ENCODE measurements around the gene PRKCI. TPM values are rescaled to one million over a fixed set of nuclear protein-coding genes. Genes with fewer than 3 reads are reported as not detected.
"Not testable (repeated sequence)": the region's sequence is repeated elsewhere in the genome, so short reads cannot be mapped to it uniquely, and the experiment has no call there.

The PRKCI gene
- total RNA-seq, 1 donor from 2014 or later = 65.5 TPM

DNA sequence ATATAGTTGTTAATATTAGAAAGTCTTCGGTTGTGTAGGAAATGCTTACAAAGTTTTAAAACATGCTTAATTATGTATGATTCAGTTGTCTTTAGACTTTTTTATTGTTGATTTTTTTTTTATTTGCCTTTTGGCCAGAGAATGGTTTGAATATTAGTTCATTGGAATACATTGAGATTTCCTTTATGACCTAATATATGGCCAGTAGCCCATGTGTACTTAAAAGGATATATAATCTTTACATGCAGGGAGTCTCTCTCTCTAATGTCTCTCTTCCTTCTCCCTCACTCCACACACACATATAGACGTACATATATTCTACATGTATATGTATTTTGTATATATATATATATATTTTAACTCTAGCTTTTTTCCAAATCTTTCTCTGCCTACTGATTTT lies 68.0 kb downstream of the PRKCI start:
- DNase-seq (ENCODE audit: low spot score) = no peak

DNA sequence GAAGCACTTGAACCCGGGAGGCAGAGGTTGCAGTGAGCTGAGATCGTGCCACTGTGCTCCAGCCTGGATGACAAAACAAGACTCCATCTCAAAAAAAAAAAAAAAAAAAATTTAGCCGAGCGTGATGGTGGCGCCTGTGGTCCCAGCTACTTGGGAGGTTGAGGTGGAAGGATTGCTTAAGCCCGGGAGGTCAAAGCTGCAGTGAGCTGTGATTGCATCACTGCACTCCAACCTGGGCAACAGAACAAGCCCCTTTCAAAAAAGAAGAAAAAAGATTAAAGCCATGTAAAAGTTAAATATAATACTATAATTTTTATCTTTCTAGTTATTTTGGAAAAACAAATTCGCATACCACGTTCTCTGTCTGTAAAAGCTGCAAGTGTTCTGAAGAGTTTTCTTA lies 73.4 kb downstream of the PRKCI start:
- DNase-seq (ENCODE audit: low spot score) = no peak

DNA sequence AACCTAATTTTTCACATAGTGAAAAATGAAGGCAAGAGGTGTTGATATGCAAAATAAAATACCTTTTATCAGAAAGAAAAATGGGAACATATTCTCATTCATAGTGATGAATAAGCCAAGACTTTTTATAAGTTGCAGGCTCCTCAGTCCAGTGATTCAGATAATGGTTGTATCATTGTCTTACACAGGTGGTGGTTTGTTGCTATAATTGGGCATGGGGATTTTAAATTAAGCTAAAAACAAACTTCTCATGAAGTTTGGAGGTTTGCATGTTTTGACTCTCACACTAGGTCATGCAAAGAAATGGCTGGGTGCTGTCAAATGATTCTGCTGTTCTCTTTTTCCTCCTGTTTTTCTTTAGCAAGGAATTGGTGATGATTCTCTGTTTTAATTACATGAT lies 74.5 kb downstream of the PRKCI start:
- DNase-seq (ENCODE audit: low spot score) = no peak

DNA sequence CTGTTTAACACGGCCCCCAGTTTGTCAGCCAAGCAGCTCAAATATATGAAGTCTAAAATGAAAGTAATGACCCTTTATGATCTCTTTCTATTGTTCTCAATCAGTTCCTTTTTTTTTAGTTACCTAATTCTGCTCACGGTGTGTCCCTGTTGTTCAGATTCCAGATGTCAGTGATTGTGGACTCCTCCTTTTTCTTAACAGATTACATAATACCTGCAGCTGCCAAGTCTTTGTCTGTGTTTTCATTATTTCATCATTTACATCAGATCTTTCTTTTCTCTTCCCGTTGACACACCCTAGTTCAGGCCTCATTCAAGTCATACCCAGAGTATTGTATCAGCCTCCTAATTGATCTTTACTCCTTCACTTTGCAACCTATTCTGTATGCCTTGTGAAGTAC lies 79.2 kb downstream of the PRKCI start:
- no peak for DNase-seq (ENCODE audit: low spot score)

DNA sequence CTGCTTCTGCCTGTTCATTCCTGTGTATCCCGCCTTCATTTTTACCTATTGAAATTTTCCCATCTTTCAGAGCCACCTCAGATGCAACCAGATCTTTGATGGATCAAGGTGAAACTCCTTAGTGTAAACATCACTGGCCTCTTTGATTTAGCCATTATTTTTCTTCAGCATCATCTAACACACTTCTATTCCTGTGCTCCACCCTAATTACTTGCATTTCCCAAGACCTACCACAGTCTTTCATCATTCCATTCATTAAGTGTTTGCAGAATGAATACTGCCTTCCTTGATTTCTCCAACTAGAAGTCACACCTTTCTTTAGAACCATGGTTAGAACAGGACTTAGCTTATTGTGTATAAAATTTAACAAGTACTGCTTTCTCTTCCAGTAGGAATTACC lies 79.8 kb downstream of the PRKCI start:
- no peak for DNase-seq (ENCODE audit: low spot score)

DNA sequence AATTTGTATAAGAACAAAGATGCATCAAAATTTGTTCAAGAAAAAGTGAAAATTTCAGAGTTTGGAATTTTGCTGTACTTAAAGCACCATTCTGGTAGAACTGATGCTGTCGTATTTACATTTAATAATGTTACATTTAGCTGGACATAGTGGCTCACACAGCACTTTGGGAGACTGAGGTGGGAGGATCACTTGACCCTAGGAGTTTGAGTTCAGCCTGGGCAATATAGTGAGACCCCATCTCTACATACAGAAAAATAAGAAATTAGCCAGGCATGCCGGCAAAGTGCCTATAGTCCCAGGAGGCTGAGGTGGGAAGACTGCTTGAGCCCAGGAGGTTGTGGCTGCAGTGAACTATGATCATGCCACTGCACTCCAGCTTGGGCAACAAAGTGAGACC lies 83.8 kb downstream of the PRKCI start:
- no peak for DNase-seq (ENCODE audit: low spot score)

DNA sequence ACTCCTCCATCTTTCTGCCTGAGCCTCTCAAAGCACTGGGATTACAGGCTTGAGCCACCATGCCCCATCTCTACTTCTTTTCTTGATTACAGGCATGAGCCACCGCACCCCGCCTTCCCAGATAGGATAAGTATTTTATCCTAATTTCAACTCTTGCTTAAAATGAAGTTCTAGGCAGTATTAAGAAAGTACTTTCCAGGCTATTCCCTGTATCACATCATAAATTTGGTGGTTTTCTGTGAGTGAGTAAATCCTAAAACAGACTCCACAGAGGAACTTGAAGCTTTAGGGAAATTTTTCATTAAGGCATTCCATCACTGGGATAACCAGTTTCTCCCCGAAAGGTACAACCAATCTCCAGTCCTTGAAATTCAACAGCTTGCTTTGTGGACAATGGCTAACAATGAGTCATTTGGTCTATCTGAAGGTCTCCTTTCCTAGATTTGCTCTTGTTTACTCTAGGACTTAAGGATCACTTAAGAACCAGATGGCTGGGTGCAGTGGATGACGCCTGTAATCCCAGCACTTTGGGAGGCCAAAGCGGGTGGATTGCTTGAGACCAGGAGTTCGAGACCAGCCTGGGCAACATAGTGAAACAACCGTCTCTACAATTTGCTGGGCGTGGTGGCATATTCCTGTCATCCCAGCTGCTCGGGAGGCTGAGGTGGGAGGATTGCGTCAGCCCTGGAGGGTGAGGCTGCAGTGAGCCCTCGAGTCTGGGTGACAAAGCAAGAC lies 85.6 kb downstream of the PRKCI start:
- DNase-seq (ENCODE audit: low spot score) = no peak

DNA sequence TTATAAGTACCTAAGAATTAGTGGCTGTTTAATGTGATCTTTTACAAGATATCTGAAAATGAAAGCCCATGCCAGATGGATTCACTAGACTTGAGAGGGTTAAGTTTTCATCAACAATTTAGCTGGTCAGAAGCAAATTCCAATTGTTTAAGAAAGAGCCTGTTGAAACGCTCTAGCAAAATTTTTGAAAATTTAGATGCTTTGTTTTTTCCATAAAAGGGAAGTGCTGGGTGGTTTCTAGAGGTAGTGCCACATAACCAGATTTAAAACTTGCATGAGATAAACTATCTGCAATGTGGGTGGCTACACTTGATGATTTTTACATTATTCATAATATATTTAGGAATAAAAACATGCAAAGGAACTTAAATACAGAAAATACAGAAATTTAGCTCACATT lies 86.8 kb downstream of the PRKCI start:
- no peak for DNase-seq (ENCODE audit: low spot score)

DNA sequence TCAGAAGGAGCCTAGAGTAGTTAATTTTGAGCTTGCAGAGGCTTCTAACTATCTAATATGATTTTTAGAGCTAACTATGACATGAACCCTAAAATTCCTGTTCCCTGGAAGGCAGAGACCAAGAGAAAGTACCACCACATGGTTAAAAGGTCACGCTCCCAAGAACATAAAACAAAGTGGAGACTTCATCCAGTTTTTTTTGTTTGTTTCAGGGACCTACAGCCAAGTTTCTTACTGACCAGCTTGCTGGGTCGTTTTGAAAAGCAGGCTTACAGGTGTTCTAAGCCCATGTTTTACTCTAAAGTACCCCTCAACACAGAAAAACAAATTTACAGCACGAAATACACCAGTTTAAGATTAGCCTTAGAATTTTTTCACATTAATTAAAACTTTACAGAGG lies 95.7 kb downstream of the PRKCI start:
- DNase-seq (ENCODE audit: low spot score) = no peak

DNA sequence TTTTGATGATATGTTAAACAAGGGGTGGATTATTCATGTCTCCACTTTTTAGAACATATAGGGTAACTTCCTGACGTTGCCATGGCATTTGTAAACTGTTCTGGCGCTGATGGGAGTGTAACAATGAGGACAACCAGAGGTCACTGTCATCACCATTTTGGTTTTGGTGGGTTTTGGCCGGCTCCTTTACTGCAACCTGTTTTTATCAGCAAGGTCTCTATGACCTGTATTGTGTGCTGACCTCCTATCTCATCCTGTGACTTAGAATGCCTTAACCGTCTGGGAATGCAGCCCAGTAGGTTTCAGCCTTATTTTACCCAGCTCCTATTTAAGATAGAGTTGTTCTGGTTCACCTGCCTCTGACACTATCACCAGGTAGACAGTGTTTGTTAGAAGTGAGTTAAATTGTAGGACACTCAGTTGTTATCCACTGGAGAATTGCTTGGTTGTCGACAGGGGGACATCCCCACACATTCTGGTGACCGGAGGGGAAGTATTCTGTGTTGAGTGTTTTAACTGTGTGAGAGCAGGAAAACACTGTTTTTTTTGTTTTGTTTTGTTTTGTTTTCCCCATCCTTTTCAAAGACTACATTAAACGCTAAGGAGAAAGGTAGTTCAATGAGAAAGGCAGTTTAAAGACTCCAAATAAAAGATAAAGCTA lies 98.4 kb downstream of the PRKCI start:
- no peak for DNase-seq (ENCODE audit: low spot score)

DNA sequence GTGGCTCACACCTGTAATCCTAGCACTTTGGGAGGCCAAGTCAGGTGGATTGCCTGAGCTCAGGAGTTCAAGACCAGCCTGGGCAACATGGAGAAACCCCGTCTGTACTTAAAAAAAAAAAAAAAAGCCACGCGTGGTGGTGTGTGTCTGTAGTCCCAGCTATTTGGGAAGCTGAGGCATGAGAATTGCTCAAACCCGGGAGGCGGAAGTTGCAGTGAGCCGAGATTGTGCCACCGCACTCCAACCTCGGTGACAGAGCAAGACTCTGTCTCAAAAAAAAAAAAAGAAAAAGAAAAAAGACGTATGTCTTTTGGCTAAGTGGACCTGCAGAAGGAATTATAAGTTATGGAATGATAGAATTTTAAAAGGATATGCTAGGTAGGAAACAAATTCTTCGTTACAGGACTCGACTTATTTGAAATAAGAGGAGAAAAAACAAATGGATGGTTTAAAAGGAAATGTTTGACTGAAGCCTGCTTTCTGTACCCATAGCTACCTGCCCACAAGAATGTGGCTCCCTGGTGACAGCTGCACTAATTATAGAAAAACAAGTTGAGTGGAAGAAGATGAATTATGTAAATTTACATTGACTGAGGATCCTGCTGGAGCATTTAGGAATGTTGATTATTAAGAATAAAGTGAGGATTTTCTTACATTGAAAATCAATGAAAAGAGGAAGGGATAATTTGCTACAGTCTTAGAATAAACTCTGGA lies 99.3 kb downstream of the PRKCI start:
- no peak for DNase-seq (ENCODE audit: low spot score)

DNA sequence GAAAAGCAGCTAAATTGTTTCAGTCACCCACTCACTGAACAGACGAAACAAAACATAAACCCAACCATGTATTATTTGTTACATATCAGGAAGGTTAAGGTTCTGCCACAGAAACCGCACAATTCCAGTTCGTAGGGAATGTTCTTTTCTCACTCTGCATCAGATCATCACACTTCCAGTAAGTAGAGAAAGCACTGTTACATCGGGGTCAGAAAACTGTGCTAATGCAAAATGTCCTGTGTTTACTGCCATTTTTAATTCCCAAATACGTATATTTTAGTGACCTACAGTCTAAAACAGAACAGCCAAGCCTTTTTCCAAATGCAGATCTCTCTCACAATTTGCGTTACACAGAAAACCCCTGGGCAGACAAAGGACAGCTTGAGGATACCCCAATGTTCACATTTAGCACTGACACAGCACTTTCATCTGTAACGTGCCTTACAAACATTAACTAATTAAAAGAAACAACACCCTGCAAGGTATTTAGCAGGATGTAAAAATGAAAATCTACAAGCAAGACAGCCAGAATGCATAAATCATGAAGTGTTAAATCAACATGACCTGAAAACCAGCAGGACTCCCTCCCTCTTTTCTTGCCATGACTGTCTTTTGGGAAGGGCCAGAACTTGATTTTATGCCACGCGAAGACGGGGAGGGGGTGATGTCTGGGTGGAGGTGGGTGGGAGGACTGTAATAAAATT lies 100.5 kb downstream of the PRKCI start:
- DNase-seq (ENCODE audit: low spot score) = no peak

DNA sequence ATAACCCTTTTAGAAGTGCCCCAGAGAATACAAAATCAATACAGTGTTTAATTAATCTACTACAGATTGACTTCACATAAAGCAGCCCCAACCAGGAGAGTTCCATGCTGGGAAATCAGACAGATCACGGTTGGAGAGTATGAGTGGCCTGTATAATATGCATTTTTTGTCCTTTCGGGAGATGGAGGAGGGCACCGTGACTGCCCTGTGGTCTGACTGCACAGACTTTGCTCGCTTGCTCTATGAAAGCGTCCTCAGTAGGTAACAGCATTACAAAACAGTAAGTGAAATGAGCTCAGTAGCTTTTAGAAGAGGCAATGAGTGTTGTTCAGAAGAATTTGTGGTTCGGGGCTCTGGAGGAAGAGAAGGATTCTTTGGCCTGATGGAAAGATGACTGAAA lies 101.1 kb downstream of the PRKCI start:
- DNase-seq (ENCODE audit: low spot score) = no peak

DNA sequence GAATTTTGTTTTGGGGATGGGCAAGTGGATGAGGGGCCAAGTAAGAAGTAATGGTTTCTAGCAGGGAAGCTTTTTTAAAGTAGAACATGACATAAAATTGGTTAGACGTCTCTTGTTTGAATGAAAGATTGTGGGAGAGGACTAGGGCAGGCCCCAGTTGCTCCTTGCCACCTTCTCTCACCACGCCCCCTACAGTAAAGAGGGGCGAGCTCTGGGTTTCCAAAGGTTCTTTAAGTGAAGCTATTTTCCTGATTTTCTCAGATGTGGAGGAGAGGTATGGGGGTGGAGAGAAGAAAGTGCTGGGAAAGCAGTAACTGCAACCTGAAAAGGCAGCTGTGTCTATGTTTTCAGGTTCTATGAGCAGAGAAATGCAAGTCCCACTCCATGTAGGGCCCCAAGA lies 102.7 kb downstream of the PRKCI start:
- DNase-seq (ENCODE audit: low spot score) = no peak

DNA sequence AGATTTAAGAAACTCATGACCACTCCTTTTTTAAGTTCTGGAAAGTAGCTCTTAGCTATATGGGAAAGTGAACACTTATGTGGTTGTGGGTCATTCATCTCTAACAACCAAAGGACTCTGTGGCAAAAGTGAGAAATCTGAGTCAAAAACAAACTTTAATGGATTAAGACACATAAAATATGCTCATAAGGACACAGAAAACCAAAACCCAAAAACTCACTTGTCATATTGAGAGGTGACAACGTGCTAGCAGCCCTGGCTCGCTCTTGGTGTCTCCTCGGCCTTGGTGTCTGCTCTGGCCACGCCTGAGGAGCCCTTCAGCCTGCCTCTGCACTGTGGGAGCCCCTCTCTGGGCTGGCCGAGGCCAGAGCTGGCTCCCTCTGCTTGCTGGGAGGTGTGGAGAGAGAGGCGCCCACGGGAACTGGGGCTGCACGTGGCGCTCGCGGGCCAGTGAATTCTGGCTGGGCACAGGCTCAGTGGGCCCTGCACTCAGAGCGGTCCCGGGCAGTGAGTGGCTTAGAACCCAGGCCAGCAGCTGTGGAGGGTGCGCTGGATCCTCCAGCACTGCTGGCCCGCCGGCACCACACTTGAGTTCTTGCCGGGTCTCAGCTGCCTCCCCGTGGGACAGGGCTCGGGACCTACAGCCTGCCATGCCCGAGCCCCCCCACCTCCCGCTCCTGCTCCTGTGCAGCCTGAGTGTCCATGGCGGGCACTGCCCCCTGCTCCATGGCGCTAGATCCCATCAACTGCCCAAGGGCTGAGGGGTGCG lies 105.0 kb downstream of the PRKCI start:
- no peak for DNase-seq (ENCODE audit: low spot score)

DNA sequence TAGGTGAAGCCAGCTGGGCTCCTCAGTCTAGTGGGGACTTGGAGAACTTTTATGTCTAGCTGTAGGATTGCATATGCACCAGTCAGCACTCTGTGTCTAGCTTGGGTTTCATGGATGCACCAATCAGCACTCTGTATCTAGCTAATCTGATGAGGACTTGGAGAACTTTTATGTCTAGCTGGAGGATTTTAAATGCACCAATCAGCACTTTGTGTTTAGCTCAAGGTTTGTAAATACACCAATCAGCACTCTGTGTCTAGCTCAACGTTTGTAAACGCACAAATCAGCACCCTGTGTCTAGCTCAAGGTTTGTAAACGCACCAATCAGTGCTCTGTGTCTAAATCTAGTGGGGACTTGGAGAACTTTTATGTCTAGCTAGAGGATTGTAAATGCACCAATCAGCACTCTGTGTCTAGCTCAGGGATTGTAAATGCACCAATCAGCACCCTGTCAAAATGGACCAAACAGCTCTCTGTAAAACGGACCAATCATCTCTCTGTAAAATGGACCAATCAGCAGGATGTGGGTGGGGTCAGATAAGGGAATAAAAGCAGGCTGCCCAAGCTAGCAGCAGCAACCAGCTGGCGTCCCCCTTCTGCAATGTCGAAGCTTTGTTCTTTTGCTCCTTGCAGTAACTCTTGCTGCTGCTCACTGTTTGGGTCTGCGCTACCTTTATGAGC lies 105.8 kb downstream of the PRKCI start:
- not testable (repeated sequence) for DNase-seq (ENCODE audit: low spot score)

DNA sequence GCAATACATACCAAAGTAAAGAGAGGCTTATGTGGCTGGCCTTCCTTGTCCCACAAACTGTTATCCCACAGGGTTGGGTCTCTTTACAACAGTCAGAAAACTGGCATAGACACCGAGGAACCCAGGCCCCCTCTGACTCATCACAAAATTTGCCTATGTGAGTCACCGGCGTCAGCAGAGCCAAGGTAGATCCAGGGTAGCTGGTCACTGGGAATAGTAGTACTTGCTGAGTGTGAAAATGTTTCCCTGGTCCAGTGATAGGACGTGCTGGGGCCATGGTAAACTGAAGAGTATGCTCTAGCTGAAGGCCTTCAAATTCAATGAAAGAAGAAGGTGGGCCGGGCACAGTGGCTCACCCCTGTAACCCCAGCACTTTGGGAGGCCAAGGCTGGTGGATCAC lies 108.1 kb downstream of the PRKCI start:
- no peak for DNase-seq (ENCODE audit: low spot score)

DNA sequence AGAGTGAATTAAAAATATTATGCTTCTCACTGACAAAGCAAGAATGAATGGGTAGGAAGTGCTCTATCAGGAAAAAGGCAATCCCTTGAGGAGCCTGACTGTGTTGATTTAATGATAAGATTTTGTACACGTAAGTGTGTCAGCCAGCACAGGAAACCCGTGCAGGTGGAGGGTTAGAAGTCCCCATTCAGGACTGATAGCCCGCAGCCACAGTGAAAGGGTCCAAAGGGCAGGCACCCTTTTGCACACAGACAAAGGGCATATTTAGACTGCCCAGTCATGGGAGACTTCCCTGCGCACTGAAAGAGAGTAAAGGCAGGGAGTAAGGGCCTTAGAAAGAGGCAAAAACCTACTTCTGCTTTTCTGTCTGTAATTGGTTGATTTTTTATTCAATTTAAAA lies 108.9 kb downstream of the PRKCI start:
- DNase-seq (ENCODE audit: low spot score) = no peak

DNA sequence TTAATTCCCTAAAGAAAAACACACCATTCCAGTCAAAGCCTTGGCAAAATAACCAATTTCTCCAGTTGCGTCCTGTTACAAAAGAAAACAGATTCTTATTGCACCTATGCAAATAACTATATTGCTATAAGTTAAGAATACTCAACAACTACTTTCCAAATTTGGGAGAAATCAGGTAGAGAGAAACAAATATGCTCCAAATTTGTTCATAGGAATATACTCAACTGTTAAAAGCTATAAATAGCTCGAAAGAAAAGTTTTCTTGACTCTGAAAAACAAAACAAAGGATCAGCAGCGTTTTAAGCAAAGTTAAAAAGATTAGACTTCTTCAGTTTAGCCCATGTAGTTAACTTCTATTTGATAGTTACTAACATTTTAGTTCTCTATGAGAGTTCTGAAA lies 115.2 kb downstream of the PRKCI start:
- DNase-seq (ENCODE audit: low spot score) = no peak

DNA sequence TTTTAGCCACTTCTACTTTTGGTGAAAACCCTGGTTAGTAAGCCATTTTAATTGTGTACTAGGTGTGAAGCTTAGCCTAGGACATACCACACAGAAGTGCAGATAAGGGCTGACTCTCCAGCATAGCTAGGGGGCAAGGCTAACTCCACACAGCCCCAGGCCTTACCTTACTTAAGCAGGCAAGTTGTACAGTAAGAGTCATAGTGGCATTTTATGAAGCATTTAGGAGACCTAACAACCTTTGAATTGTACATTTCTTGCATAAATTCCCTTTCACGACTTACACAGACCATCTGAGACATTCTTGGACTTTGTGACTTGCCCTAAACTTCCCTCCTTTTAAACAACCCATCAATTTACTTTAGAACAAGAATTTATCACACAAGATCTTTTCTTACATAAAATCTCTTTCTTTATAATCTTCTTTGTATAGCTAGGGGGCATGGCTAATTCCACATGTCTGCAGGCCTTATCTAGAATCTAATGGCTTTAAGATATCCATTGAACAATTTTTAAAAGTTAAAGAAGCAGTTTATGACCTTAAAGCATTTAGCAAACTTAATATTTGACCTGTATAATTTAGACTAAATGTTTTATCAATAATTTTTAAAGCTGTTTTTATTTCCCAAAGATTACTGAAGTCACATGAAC lies 116.6 kb downstream of the PRKCI start:
- DNase-seq (ENCODE audit: low spot score) = no peak

DNA sequence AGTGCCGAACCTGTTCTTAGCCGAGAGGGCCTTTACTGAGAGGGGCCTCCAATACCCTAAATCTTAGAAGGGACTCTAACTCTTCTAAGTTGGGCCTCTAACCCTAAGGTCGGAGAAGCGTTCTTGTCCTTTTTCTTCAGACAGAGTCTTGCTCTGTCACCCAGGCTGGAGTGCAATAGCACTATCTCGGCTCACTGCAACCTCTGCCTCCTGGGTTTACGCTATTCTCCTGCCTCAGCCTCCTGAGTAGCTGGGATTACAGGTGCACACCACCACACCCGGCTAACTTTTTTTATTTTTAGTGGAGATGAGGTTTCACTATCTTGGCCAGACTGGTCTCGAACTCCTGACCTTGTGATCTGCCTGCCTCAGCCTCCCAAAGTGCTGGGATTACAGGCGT lies 120.0 kb downstream of the PRKCI start:
- not testable (repeated sequence) for DNase-seq (ENCODE audit: low spot score)

All from ureter (tissue), 1 donor.